ENCODE data around the gene C1QTNF3. TPM values are rescaled to one million over a fixed set of nuclear protein-coding genes. Genes with fewer than 3 reads are reported as not detected.
"Not testable (repeated sequence)": the region's sequence is repeated elsewhere in the genome, so short reads cannot be mapped to it uniquely, and the experiment has no call there.

The C1QTNF3 gene
- total and polyA plus RNA-seq, 2 experiments from 2014 or later: 1.7 to 2.0 TPM

GRCh38 chr5:34010146-34010545, 32.9 kb downstream of the C1QTNF3 start:
- H4K20me1 ChIP-seq (replicated peaks; ENCODE audit: insufficient read depth); H3K9me2 ChIP-seq (ENCODE audit: insufficient read depth); ATAC-seq; H3K4me3 Mint-ChIP-seq; H3K4me2 ChIP-seq; H3K27me3 ChIP-seq (ENCODE audit: insufficient read depth); H3F3A ChIP-seq (replicated peaks; ENCODE audit: low read depth); H3K27ac ChIP-seq (ENCODE audit: low read depth); H3K36me3 Mint-ChIP-seq (ENCODE audit: low read depth); H3K36me3 ChIP-seq (ENCODE audit: insufficient read depth); H3K4me3 ChIP-seq; H2AFZ ChIP-seq; H3K9me3 Mint-ChIP-seq; H3K27ac Mint-ChIP-seq; H3K79me2 ChIP-seq (replicated peaks; ENCODE audit: insufficient read depth); DNase-seq (ENCODE audit: low spot score); H3K4me1 ChIP-seq (ENCODE audit: insufficient read depth): not testable (repeated sequence)
- H3K4me1 Mint-ChIP-seq: peaks cover 12% of the 10 kb centered on the region; the same call in 2 of the 3 replicates
- peaks cover 10% of the 10 kb centered on the region for H3K27me3 Mint-ChIP-seq (ENCODE audit: insufficient read depth, low read depth, poor library complexity)

DNA sequence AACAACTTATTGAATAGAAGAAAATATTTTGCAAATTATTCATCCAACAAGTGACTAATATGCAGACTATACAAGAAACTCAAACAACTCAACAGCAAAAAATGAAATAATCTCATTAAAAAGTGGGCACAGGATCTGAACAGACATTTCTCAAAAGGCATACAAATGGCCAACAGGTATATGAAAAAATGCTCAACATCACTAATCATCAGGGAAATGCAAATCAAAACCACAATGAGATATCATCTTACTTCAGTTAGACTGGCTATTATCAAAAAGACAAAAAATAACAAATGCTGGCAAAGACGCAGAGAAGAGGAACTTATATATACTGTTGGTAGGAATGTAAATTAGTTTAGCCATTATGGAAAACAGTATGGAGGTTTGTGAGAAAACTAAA, 33.4 kb downstream of the C1QTNF3 start:
- Histone ChIP-seq H2AFZ (no peak overlapping the region), H3K27ac (ENCODE audit: low read depth) (no peak overlapping the region), H3K9me2 (ENCODE audit: insufficient read depth) (no peaks in the 10 kb centered on the region), H3K4me1 (ENCODE audit: insufficient read depth) (peaks cover 5% of the 10 kb centered on the region; the same call in 1 of the 2 replicates), H3K79me2 (replicated peaks; ENCODE audit: insufficient read depth) (no peaks in the 10 kb centered on the region), H3F3A (replicated peaks; ENCODE audit: low read depth) (no peaks in the 10 kb centered on the region), H3K4me2 (no peak overlapping the region), H3K36me3 (ENCODE audit: insufficient read depth) (no peaks in the 10 kb centered on the region), H4K20me1 (replicated peaks; ENCODE audit: insufficient read depth) (no peaks in the 10 kb centered on the region), H3K4me3 (no peak overlapping the region), H3K27me3 (ENCODE audit: insufficient read depth) (no peaks in the 10 kb centered on the region)
- H3K36me3 Mint-ChIP-seq (ENCODE audit: low read depth): no peaks in the 10 kb centered on the region
- H3K27me3 Mint-ChIP-seq (ENCODE audit: insufficient read depth, low read depth, poor library complexity): peaks cover 10% of the 10 kb centered on the region
- H3K9me3 Mint-ChIP-seq: no peaks in the 10 kb centered on the region
- no peak overlapping the region for H3K4me3 Mint-ChIP-seq
- no peak for DNase-seq (ENCODE audit: low spot score)
- no peak for ATAC-seq
- H3K27ac Mint-ChIP-seq: no peak overlapping the region
- peaks cover 12% of the 10 kb centered on the region; the same call in 2 of the 3 replicates for H3K4me1 Mint-ChIP-seq
- no peak for TF ChIP-seq EZH2 (IDR thresholded peaks at IDR 0.05; ENCODE audit: low read depth, unreplicated experiment)
- TF ChIP-seq ZNF331 (CRISPR knock-in tag; IDR thresholded peaks at IDR 0.05; ENCODE audit: low read depth): no peak
- TF ChIP-seq, protein P1, sequence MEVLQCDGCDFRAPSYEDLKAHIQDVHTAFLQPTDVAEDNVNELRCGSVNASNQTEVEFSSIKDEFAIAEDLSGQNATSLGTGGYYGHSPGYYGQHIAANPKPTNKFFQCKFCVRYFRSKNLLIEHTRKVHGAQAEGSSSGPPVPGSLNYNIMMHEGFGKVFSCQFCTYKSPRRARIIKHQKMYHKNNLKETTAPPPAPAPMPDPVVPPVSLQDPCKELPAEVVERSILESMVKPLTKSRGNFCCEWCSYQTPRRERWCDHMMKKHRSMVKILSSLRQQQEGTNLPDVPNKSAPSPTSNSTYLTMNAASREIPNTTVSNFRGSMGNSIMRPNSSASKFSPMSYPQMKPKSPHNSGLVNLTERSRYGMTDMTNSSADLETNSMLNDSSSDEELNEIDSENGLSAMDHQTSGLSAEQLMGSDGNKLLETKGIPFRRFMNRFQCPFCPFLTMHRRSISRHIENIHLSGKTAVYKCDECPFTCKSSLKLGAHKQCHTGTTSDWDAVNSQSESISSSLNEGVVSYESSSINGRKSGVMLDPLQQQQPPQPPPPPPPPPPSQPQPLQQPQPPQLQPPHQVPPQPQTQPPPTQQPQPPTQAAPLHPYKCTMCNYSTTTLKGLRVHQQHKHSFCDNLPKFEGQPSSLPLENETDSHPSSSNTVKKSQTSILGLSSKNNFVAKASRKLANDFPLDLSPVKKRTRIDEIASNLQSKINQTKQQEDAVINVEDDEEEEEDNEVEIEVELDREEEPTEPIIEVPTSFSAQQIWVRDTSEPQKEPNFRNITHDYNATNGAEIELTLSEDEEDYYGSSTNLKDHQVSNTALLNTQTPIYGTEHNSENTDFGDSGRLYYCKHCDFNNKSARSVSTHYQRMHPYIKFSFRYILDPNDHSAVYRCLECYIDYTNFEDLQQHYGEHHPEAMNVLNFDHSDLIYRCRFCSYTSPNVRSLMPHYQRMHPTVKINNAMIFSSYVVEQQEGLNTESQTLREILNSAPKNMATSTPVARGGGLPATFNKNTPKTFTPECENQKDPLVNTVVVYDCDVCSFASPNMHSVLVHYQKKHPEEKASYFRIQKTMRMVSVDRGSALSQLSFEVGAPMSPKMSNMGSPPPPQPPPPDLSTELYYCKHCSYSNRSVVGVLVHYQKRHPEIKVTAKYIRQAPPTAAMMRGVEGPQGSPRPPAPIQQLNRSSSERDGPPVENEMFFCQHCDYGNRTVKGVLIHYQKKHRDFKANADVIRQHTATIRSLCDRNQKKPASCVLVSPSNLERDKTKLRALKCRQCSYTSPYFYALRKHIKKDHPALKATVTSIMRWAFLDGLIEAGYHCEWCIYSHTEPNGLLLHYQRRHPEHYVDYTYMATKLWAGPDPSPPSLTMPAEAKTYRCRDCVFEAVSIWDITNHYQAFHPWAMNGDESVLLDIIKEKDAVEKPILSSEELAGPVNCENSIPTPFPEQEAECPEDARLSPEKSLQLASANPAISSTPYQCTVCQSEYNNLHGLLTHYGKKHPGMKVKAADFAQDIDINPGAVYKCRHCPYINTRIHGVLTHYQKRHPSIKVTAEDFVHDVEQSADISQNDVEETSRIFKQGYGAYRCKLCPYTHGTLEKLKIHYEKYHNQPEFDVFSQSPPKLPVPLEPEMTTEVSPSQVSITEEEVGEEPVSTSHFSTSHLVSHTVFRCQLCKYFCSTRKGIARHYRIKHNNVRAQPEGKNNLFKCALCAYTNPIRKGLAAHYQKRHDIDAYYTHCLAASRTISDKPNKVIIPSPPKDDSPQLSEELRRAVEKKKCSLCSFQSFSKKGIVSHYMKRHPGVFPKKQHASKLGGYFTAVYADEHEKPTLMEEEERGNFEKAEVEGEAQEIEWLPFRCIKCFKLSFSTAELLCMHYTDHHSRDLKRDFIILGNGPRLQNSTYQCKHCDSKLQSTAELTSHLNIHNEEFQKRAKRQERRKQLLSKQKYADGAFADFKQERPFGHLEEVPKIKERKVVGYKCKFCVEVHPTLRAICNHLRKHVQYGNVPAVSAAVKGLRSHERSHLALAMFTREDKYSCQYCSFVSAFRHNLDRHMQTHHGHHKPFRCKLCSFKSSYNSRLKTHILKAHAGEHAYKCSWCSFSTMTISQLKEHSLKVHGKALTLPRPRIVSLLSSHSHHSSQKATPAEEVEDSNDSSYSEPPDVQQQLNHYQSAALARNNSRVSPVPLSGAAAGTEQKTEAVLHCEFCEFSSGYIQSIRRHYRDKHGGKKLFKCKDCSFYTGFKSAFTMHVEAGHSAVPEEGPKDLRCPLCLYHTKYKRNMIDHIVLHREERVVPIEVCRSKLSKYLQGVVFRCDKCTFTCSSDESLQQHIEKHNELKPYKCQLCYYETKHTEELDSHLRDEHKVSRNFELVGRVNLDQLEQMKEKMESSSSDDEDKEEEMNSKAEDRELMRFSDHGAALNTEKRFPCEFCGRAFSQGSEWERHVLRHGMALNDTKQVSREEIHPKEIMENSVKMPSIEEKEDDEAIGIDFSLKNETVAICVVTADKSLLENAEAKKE (CRISPR knock-in tag; IDR thresholded peaks at IDR 0.05): no peak
- no peak for TF ChIP-seq REST (IDR thresholded peaks at IDR 0.05; ENCODE audit: unreplicated experiment)
- no peak for TF ChIP-seq STAT1 (IDR thresholded peaks at IDR 0.05; ENCODE audit: unreplicated experiment)
- no peak for TF ChIP-seq ETS1 (IDR thresholded peaks at IDR 0.05)
- TF ChIP-seq, protein P2, sequence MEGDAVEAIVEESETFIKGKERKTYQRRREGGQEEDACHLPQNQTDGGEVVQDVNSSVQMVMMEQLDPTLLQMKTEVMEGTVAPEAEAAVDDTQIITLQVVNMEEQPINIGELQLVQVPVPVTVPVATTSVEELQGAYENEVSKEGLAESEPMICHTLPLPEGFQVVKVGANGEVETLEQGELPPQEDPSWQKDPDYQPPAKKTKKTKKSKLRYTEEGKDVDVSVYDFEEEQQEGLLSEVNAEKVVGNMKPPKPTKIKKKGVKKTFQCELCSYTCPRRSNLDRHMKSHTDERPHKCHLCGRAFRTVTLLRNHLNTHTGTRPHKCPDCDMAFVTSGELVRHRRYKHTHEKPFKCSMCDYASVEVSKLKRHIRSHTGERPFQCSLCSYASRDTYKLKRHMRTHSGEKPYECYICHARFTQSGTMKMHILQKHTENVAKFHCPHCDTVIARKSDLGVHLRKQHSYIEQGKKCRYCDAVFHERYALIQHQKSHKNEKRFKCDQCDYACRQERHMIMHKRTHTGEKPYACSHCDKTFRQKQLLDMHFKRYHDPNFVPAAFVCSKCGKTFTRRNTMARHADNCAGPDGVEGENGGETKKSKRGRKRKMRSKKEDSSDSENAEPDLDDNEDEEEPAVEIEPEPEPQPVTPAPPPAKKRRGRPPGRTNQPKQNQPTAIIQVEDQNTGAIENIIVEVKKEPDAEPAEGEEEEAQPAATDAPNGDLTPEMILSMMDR (conservative IDR thresholded peaks at IDR 0.05; ENCODE audit: low read depth in 2 of 2): no peak
- no peak for TF ChIP-seq JUNB (IDR thresholded peaks at IDR 0.05; ENCODE audit: unreplicated experiment)
- no peak for TF ChIP-seq CREB1 (CRISPR knock-in tag; IDR thresholded peaks at IDR 0.05; ENCODE audit: low read depth)
- no peak for TF ChIP-seq ZNF114 (CRISPR knock-in tag; IDR thresholded peaks at IDR 0.05)

All from GM23338 (cell line).